Common myeloid progenitor, CD34-positive (primary cell): ENCODE measurements around the gene SPTY2D1.

Experiments
- CTCF ChIA-PET: fragments of 350-600 bp; sonication (Branson Sonifier 250); formaldehyde crosslinking; loops from one replicate; lab custom pipeline; 2021; ENCODE audit warnings: antibody characterized with exemption; lab: Charles Lee
- POLR2A ChIA-PET: fragments of 350-600 bp; sonication (Branson Sonifier 250); formaldehyde crosslinking; loops from one replicate; lab custom pipeline; 2021; ENCODE audit warnings: antibody characterized with exemption; lab: Charles Lee
- DNase-seq, 3 donors: peaks; one replicate each; pipeline versions ENCODE4 v3.0.0 to v3.0.0-alpha.2; 2013
- H3K27ac ChIP-seq, 2 experiments: 1 replicate in 1 of 2; 2 replicates in 1 of 2; pipeline ENCODE4 v1.7.0; 2013; ENCODE audit warnings: inconsistent platforms in 2 of 2, low read length in 2 of 2, mild to moderate bottlenecking in 2 of 2, low read depth in 1 of 2, moderate library complexity in 1 of 2; ENCODE audit not compliant: severe bottlenecking in 2 of 2, insufficient read depth in 1 of 2, poor library complexity in 1 of 2
- H3K27me3 ChIP-seq, 5 experiments: replicated peaks in 2 of 5; 1 replicate in 3 of 5; 2 replicates in 2 of 5; pipeline versions ENCODE4 v1.6.1 to v1.7.0; 2013; ENCODE audit warnings: low read length in 4 of 5, mild to moderate bottlenecking in 2 of 5, moderate library complexity in 2 of 5, inconsistent platforms in 1 of 5; ENCODE audit not compliant: insufficient read depth in 5 of 5, control insufficient read depth in 4 of 5
- H3K36me3 ChIP-seq, 4 experiments: 1 replicate in 2 of 4; 2 replicates in 2 of 4; pipeline versions ENCODE4 v1.6.1 to v1.7.0; 2013; ENCODE audit warnings: low read length in 3 of 4, control low read depth in 1 of 4, mild to moderate bottlenecking in 1 of 4; ENCODE audit not compliant: control insufficient read depth in 4 of 4, insufficient read depth in 4 of 4
- H3K4me1 ChIP-seq, 4 experiments: 1 replicate in 3 of 4; 2 replicates in 1 of 4; pipeline versions ENCODE4 v1.6.1 to v1.7.1; 2013; ENCODE audit warnings: low read length in 3 of 4, mild to moderate bottlenecking in 3 of 4, control low read depth in 1 of 4, inconsistent platforms in 1 of 4, moderate library complexity in 1 of 4; ENCODE audit not compliant: control insufficient read depth in 4 of 4, insufficient read depth in 4 of 4; ENCODE audit errors: control extremely low read depth in 1 of 4
- H3K4me3 ChIP-seq, 7 experiments: 1 replicate in 4 of 7; 2 replicates in 3 of 7; pipeline versions ENCODE4 v1.5.1 to v1.7.0; 2013; ENCODE audit warnings: mild to moderate bottlenecking in 7 of 7, low read length in 6 of 7, moderate library complexity in 6 of 7, inconsistent platforms in 2 of 7, low read depth in 2 of 7, control low read depth in 1 of 7; ENCODE audit not compliant: insufficient read depth in 4 of 7, control insufficient read depth in 1 of 7; ENCODE audit errors: extremely low read depth in 1 of 7
- H3K9me3 ChIP-seq, 5 experiments: 1 replicate in 4 of 5; 2 replicates in 1 of 5; pipeline versions ENCODE4 v1.6.1 to v1.7.1; 2013; ENCODE audit warnings: low read length in 4 of 5, mild to moderate bottlenecking in 2 of 5, inconsistent platforms in 1 of 5, low read depth in 1 of 5, moderate library complexity in 1 of 5; ENCODE audit not compliant: control insufficient read depth in 4 of 5, insufficient read depth in 2 of 5; ENCODE audit errors: control extremely low read depth in 1 of 5
- WGBS: methylation state at CpG from one replicate; pipeline ENCODE4 v1.1.5; 2013; ENCODE audit not compliant: insufficient coverage; 5-methylcytosine and 5-hydroxymethylcytosine counted together

Gene SPTY2D1

GRCh38 chr11:18566406-18566805, 67.7 kb downstream of the SPTY2D1 start:
- Histone ChIP-seq H3K9me3 (no peaks in the 10 kb centered on the region), H3K4me3 (no peak overlapping the region), H3K36me3 (peaks cover 0 to 5% (median 2%) of the 10 kb centered on the region in 4 experiments), H3K27me3 (no peaks in the 10 kb centered on the region), H3K27ac (no peak overlapping the region), H3K4me1 (no peaks in the 10 kb centered on the region)
- ChIA-PET POLR2A (no interaction called here), CTCF (interaction anchor here (2.1 kb wide), 1 partner anchor 12 kb away, joined by 8 read pairs; no protein-coding TSS in a partner anchor)
- DNase-seq, result no peak

- no peak overlapping the region for H3K27ac ChIP-seq
- no peak for DNase-seq
- H3K27me3 ChIP-seq, result no peaks in the 10 kb centered on the region
- no peaks in the 10 kb centered on the region for H3K9me3 ChIP-seq
- ChIA-PET CTCF (interaction anchor here (1.3 to 1.5 kb wide), 2 partner anchors 14 to 23 kb away, joined by 3 read pairs; no protein-coding TSS in a partner anchor), POLR2A (no interaction called here)
- no peak overlapping the region for H3K4me3 ChIP-seq
- H3K36me3 ChIP-seq, result peaks cover 0 to 4% (median 0%) of the 10 kb centered on the region in 4 experiments
- H3K4me1 ChIP-seq, result no peaks in the 10 kb centered on the region
These were observed 70.0 kb downstream of the SPTY2D1 start for GRCh38 chr11:18564149-18564548.

GRCh38 chr11:18563090-18563730, 70.9 kb downstream of the SPTY2D1 start:
- WGBS, result 100% methylated on average over 2 of the region's 2 CpGs
- Histone ChIP-seq H3K27me3 (no peaks in the 10 kb centered on the region), H3K4me1 (no peaks in the 10 kb centered on the region), H3K27ac (no peak overlapping the region), H3K4me3 (no peak overlapping the region), H3K36me3 (peaks cover 0 to 4% (median 0%) of the 10 kb centered on the region in 4 experiments), H3K9me3 (no peaks in the 10 kb centered on the region)
- no peak for DNase-seq
- POLR2A ChIA-PET, result no interaction called here
- CTCF ChIA-PET, result interaction anchor here (1.3 to 1.5 kb wide), 2 partner anchors 15 to 22 kb away, joined by 3 read pairs; no protein-coding TSS in a partner anchor
